HG03378 (cell line): Measurements from ENCODE around the gene CLDN14.

Experiments used
- ATAC-seq: cut with Tn5 transposase; IDR thresholded peaks from one replicate; pipeline ENCODE4 v1.9.1; 2021; ENCODE audit warnings: mild to moderate bottlenecking, moderate library complexity; ENCODE audit not compliant: unreplicated experiment

The CLDN14 gene

DNA sequence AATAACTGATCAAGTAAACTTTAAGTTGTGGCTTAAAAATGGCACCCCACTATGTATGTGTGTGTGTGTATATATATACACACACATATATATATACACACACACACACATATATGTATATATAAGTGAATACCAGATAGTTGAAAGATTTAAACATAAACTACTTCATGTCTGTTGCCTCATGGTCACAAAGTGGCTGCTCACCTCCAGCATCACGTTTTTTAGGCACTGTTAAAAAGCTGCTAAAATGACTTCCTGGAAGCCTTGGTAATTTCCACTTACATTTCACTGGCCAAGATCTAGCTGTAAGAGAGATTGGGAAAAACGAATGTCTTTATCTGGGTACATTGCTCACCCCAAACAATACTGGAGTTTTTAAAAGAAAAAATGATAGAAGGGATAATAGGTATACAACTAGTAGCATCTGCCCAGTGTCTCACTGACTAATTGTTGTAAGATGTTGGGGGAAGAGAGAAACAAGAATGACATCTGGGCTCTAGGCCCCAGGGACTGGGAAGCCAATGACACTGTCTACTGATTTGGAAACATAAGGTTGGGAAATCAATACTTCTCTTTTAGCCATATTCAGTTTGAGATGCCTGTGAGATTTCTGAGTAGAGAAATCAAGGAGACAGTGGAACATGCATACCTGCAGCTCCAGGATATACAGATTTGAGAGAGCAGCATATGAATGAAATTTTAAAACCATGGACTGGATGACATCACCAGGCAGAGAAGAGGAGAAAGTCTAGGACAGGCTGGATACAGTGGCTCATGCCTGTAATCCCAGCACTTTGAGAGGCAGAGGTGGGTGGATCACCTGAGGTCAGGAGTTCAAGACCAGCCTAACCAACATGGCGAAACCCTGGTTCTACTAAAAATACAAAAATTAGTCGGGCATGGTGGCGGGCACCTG lies 42.8 kb downstream of the CLDN14 start:
- no peak for ATAC-seq

DNA sequence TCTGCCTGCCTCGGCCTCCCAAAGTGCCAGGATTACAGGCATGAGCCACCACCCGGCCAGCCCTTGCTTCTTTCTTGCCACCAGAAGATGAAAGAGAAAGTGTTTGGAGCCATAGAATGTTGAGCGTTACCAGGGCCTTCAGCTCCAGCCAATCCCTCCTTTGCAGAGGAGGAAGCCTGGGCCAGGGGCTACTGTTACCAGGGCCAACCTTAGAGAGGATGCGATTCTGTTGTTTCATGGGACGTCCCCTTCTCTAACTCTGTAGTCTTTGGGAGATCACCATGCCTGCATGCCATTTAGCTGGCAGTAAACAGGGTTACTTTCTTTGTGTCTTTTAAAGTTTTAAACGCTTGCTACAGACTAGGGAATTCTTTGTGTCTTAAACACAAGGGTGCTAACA lies 45.8 kb downstream of the CLDN14 start:
- ATAC-seq, result no peak

DNA sequence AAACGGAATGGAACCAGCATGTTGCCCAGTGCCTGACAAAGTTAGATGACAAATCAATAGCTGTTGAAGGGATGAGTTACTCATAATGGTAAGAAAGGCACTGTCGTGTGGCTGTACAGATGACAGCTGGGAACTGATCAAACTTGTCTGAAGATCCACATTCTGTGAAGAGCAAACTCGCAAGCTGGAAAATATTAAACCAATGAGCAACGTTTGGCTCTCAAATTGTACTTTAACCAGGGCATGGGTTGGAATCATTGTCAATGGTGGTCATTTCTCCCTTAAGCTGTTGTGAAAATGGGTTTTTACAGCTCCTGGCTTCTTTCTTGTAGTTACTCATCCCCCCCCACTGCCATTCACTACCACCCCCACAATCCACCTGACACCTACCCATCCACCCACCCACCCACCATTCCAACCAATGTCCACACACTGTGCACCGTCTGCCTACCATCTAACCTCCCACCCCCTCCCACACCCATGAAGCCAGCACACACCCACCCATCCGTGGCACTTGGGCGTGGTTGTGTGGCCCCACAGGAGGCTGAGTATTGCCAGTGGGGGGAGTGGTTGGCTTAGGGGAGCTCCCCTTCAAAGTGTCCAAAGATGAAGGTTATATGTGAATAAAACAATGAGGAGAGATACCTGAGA lies 46.7 kb downstream of the CLDN14 start:
- ATAC-seq, result no peak

DNA sequence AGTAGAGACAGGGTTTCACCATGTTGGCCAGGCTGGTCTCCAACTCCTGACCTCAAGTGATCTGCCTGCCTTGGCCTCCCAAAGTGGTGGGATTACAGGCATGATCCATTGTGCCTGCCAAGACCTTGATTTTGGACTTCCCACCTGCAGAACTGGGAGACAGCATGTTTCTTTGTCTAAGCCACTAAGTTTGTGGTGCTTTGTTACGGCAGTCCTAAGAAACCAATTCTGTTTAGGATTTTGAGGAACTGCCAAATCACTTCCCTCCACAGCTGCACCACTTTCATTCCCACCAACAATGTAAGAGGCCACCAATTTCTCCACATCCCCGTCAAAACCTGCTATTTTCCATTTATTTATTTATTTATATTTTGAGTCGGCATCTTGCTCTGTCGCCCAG lies 48.7 kb downstream of the CLDN14 start:
- ATAC-seq, result no peak

DNA sequence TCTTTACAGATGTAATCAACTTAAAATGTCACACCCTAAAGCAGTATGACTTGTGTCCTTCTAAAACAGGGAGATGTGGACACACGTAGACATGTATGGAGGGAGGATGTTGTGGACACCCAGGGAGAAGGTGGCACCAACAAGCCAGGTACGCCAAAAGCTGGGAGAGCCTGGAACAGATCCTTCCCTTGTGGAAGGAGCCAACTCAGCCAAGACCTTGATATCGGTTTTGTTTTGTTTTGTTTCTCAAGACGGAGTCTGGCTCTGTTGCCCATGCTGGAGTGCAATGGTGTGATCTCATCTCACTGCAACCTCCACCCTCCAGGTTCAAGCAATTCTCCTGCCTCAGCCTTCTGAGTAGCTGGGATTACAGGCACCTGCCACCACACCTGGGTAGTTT lies 49.1 kb downstream of the CLDN14 start:
- ATAC-seq, result no peak

DNA sequence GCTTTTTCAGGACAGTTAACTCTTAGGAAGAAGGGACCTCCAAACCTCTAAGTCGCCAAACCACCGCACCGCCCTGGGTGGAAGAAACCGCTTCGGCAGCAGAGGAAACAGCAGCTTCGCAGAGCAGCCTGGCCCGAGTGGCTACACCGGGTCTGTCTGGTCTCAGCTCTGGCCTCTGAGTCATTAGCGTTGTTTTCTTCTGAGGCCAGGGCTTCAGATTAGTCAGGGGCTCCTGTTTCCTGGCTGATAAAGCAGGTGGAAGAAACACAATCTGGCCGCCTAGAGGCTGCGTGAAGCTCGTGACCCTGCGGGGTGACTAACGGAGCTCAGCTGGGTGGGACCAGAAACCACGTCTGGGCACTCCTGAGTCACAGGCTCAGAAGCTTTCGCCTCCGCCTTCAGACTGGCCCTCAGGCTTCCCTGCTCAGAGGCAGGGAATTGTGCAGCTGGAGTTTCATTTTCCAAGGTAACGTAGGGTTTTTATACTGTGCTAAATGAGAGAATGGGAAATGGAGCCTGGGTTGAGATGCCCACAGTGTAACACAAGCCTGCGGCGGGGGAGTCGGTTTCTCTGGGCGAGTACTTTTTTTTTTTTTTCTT lies 49.9 kb downstream of the CLDN14 start:
- ATAC-seq, result peak; percentile 93

DNA sequence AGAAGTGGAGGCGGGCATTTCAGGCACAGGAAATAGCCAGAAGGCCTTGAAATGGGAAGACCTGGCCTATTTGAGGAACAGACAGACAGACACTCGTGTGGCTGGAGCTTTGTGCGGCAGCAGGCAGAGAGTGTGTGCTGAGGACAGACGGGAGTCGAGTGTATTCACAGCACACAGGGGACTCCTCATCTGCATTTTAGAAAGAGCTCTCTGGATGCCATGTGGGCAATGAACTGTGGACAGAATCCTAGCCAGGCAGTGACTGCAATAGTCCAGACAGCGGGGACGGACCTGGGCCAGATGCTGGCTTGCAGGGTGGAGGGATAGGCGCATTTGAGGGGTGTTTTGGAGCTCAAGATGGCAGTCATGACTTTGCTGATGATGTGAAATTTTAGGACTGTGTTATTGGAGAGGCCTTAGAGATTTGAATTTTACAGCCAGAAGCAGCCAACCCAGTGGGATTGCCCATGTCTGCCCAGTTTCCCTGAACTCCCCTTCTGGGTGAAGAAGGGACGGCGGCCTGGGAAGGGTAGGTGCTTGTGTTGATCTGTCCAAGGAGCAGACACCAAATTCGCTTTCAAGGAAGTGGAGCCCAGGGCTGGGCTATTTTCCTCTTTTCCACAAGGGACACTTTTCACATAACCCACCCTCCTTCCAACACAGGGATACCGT lies 51.0 kb downstream of the CLDN14 start:
- no peak for ATAC-seq

DNA sequence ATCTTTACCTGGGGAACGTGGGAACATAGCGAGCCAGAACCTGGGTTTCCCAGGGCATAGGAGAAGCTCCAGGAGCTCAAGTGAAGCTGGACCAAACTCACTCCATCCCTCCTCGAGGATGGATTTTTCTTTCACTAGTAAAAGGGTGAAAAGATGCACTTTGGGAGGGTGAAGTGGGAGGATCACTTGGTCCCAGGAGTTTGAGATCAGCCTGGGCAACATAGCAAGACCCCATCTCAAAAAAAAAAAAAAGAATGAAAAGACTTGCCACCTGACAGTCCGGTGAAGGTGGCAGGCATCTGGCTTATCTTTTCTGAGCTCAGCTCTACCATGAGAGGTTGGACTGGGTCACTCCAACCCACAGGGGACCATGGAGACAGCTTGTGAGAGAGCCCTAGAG lies 52.4 kb downstream of the CLDN14 start:
- no peak for ATAC-seq

DNA sequence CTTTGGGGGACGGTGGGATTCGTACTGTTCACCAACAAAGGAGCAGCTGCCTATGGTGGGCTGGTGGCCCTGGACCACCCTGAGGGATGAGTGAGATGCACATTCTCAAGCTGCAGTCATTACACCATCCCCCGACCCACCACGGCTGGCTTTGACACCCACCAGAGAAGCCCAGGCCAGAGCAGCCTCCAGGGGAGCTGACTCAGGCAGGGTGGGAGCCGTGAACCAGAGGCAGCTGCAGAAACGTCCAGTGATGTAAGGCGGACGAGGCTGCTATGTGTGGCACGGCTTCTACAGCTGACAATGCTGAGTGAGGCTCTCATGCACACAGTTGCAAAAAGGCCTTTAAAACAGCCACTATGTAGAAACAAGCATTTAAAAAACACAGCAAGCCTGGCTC lies 54.6 kb downstream of the CLDN14 start:
- no peak for ATAC-seq

DNA sequence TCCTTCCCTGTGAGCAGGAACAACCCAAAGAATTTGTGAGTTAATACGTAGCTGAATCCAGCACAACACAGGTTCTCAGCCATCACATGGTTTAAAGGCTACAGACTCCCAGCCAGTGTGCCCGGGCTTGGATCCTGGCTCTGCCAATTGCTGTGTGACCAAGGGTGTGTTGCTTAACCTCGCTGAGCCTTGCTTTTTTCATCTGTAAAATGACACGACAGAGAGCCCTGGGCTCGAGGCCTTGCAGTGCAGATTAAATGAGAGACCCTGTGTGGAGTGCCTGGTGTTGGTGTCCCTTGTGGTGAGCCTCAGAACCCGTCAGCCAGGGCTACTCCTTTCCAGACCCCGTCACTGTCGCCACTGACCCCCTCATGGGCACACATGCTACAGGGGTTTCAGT lies 55.3 kb downstream of the CLDN14 start:
- no peak for ATAC-seq

DNA sequence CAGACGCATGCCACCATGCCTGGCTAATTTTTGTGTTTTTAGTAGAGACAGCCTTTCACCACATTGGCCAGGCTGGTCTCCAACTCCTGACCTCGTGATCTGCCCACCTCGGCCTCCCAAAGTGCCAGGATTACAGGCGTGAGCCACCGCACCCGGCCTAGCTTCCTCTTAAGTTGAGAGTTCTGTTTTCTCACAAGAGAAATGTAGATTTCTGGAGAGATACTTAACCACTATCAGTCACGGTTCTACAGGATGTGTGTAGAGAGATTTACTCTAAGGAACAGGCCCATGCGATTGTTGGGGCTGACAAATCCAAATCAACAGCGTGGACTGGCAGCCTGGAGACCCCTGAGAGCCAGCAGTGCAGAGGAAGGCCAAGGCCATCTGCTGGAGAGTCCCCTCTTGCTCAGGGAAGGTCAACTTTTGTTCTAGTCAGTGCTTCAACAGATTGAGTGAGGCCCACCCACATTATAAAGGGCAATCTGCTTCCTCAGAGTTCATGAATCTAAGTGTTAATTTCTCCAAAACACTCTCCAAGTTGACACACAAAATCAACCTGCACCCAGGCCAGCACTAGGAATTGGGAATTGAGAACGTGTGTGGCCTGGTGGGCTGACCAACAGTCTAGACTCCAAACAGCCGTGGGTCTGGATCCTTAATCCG lies 56.0 kb downstream of the CLDN14 start:
- no peak for ATAC-seq

DNA sequence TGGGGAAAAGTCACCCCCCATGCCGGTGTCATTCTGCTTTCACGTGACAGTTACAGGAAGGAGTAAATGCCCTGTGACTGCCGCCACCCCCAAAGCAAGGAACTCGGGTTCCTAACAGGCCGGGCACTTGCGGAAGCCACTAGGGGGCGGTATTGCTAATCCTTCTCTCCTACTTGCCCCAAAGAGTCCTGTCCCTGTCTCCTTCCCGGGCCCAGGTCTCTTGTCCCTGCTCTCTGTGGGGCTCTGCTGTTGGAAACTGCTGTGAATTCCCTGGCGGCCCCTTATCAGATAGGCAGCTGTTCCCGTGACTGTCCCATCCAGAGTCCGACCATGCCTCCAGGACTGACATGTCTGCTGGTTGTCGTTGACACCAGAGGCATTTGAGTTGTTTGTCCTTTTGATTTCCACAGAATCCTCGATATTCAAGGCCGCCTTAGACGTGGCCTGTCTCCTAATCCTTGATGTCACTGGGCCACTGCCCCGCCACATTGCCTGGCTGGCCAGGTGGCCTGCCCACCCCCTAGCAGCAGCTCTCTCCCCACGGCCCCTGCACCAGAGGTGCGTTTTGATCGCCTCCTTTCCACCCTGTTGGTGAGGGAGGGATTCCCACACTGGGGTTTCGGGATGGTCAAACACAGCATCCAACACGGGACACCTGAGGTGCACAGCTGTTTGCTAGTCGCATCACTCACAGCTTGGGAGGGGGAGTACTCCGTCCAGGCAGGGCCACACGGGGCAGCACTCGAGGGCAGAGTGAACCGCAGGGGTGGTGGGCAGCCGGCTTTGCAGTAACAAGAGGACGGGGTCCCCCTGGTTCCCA lies 57.4 kb downstream of the CLDN14 start:
- ATAC-seq, result no peak

DNA sequence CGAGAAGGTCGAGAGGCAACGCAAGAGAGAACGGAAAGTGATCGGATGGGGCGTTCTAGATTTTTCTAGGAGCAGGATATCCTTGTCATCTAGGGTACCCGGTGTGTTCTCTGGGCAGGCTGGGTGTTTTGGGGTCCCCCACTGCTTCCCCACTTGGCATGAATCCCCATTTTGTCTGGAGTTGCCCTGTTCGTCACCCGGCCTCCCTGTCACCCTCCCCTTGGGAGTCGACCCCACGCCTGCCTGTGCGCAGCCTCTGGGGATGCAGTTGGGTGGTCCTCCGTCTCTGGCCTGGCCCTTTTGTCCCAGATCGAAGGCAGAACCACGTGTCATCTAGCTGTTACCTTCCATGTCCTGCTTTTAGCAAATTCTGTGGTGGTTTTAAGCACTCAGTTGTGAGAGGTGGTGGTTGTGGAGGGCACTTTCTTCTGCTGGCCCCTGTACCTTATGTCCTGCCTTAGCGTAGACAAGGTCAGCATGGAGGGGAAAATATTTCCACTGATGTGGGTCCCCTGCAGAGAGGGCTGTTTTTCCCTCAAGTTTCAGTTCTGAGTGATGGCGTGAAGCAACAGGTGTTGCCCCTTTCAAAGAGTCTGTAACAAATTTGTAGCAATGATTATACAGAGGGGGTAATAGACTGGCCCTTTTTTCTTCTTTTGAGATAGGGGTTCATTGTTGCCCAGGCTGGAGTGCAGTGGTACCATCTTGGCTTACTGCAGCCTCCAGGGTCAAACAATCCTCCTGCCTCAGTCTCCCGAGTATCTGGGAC lies 59.2 kb downstream of the CLDN14 start:
- ATAC-seq, result no peak

DNA sequence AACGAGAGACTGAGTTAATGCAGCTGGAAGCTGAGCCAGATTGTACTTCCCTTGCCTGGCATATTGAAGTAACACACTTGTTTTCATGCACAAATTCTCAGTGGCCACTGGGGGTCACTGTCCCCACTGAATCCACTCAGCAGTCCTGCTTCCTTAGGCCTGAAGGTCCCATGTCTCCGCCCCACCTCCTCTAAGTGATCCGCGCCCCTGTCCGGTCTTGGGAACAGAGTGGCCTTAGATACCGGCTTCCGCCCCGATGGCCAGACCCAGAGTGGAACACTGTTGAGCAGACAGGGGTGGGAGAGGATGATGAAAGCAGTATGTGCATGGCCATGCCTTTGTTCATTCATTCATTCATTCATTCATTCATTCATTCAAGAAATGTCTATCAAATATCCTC lies 59.9 kb downstream of the CLDN14 start:
- ATAC-seq, result peak; percentile 66

DNA sequence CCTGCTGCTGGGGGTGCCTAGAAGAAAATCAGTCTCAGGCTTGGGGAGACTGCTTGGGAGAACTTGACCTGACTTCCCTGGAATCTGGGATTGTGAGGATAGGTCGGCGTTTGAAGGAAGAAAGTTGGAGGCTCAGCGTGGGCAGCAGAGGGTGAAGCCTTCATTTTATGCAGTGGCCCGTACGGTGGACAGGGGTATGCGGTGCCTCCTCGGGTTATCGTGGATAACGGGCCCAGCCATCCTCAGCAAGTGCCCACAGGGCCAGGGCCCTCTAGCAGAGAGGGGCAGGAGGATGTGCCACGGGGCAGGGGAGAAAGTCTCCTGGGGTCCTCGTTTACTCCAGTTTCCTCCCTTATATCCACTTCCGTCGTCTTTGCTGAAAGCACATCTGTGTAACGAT lies 60.7 kb downstream of the CLDN14 start:
- ATAC-seq, result no peak

DNA sequence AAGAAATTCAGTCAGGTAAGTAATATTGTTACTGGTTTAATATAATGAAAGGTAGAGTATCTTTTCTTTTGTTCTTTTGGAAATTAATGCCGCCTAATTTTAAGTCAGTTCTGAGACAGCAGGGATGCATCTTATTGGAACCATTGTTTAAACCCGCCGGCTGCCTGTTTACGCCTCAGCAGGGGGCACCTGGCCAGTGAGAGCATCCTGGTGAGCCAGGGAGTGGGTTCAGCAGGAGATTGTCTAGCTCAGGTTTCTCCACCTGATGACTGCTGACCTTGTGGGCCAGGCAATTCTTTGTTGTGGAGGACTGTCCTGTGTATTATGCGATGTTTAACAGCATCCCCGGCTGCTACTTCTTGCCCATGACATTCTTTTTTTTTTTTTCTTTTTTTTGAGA lies 64.5 kb downstream of the CLDN14 start:
- no peak for ATAC-seq

DNA sequence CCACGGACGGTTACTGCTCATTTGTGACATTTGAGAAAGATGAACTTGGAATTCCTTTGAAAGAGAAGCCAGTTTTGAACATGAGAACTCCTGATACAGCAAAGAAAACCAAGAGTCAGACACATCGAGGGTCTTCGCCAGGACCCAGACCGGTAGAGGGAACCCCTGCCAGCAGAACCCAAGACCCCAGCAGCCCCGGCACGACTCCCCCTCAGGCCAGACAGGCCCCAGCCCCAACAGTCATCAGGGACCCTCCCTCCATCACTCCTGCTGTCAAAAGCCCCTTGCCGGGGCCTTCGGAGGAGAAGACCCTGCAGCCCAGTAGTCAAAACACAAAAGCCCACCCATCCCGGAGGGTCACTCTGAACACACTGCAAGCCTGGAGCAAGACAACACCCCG lies 67.0 kb downstream of the CLDN14 start:
- ATAC-seq, result no peak

DNA sequence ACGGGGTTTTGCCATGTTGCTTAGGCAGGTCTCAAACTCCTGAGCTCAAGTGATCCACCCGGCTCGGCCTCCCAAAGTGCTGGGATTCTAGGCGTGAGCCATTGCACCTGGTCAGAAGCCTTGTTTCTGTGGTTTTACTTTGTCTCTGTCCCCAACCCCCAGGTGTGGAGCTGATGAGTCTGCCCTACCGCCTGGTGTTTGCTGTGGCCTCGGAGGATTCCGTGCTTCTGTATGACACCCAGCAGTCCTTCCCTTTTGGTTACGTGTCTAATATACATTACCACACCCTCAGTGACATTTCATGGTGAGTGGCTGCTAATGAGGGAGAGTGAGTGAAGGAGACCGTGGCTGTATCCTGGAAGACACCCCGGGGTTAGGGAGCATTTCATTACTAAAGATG lies 68.6 kb downstream of the CLDN14 start:
- ATAC-seq, result no peak
